GM13976 (cell line): ENCODE measurements around the gene MSN.
A peak's percentile ranks its signal among the peaks of the same experiment; 100 is the strongest.

ENCODE experiments used
- DNase-seq: peaks from one replicate; pipeline ENCODE4 v3.0.0; 2012; ENCODE audit warnings: low spot score
- in situ Hi-C: fragments of 300-500 bp; cut with MboI; formaldehyde crosslinking; loops from one replicate; pipeline ENCODE4 v1.12.0; 2022; ENCODE audit warnings: low sequenced_read_pairs, mixed read lengths, inconsistent platforms; ENCODE audit not compliant: unreplicated experiment
- TF ChIP-seq, protein P1 (sequence below): IDR thresholded peaks from 2 replicates; pipeline ENCODE4 v1.5.1; 2012; ENCODE audit warnings: borderline replicate concordance, mild to moderate bottlenecking; ENCODE audit not compliant: insufficient read depth; ENCODE audit errors: extremely low read depth, missing control alignments, control extremely low read depth

The MSN gene

DNA sequence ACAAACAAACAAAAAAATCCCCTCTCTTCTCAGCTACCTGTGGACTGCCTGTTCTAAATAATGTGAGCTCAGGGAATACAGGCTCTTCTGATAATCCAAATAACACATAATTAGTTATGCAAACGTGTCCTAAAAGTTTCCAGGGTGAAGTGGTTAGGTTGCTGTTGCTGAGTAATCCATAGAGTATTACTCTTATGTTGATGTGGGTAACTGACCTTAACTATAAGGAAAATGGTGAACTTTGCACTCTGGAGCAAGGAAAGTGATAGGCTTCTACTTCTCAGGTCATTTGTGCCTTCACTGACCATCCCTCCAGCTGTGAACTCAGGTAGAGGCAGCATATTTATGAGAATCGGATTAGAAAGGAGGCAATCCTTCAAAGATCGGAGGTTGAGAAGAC is 19.9 kb downstream of the MSN start:
- in situ Hi-C loops, result no loop called here
- DNase-seq, result no peak
- TF ChIP-seq, protein P1, sequence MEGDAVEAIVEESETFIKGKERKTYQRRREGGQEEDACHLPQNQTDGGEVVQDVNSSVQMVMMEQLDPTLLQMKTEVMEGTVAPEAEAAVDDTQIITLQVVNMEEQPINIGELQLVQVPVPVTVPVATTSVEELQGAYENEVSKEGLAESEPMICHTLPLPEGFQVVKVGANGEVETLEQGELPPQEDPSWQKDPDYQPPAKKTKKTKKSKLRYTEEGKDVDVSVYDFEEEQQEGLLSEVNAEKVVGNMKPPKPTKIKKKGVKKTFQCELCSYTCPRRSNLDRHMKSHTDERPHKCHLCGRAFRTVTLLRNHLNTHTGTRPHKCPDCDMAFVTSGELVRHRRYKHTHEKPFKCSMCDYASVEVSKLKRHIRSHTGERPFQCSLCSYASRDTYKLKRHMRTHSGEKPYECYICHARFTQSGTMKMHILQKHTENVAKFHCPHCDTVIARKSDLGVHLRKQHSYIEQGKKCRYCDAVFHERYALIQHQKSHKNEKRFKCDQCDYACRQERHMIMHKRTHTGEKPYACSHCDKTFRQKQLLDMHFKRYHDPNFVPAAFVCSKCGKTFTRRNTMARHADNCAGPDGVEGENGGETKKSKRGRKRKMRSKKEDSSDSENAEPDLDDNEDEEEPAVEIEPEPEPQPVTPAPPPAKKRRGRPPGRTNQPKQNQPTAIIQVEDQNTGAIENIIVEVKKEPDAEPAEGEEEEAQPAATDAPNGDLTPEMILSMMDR, result no peak

DNA sequence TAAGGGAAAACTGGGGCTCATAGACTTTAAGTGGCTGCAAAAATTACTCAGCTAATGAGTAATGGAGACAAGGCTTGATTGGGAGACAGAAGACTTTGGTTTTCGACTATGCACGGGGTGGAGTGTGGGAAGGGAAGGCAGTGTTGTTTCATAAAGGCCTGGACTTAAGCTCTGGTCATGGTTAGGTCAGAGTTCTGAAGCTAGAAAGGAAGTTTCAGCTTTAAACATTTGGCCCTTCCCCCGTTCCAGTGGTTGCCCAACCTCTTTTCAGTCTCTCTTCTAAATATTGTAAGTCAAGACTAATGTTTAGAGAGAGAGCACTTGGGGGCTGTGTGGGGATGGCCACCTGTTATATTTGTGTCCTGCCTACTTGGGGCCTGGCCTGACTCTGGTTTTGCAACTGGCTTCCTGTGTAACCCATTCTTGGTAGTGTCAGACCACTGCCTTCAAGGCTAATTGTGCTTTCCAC is 21.0 kb downstream of the MSN start:
- peak; percentile 52 for DNase-seq
- in situ Hi-C loops, result no loop called here
- TF ChIP-seq, protein P1, result no peak

DNA sequence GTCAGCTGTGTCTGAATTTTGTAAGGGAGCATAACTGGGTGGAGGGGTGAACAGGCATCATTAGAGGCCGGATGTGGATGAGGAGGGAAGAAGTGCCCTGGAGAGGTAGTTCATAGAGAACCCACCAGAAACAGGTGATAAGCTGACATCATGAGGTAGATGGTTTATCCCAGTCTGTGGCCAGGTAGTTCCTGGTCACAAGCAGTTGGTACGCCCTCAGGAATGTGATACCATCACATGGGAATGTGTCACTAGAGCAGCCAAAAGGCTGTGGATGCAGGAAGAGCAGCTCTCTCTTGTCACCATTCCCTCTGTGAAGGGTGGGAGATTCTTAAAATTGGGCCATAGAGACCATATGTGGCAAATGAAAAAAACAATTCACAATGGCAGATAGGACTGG is 21.9 kb downstream of the MSN start:
- in situ Hi-C loops, result no loop called here
- no peak for DNase-seq
- TF ChIP-seq, protein P1, result no peak

DNA sequence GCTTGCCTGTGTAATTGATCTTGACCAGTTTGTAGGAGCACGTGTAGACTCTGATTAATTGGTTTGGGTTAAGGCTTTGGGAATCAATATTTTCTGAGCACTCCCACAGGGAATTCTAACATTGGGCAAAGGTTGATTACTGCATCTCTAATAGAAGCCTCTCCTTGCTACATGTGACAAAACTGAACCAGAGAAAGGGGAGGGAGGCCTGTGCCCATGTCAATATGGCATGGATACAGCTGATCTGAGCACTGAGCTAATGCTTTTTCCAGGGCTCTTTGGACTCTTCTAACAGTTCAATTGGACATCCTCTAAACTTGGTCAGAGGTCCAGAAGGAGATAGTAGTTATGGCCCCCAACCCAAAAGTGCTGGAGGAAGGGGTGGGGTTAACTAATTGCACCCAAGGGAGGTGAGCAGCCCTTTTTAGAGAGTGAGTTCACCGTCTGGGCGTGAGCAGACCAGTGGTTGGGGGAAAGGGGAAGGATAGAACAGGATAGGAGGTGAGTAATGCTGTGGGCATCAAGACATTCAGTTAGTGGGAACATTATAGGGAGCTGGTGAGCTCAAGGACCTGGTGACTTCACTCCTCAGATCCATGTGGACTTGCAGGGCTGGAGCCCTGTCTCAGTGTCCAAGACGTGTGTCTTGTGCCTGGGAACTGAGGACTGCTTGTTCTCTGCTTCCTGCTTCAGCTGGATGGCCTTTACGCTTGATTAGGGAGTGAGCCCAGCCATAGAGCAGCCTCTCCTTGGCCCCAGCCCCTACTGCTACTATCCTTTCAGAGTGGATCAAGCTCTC is 22.8 kb downstream of the MSN start:
- TF ChIP-seq, protein P1, result no peak
- in situ Hi-C loops, result no loop called here
- no peak for DNase-seq

DNA sequence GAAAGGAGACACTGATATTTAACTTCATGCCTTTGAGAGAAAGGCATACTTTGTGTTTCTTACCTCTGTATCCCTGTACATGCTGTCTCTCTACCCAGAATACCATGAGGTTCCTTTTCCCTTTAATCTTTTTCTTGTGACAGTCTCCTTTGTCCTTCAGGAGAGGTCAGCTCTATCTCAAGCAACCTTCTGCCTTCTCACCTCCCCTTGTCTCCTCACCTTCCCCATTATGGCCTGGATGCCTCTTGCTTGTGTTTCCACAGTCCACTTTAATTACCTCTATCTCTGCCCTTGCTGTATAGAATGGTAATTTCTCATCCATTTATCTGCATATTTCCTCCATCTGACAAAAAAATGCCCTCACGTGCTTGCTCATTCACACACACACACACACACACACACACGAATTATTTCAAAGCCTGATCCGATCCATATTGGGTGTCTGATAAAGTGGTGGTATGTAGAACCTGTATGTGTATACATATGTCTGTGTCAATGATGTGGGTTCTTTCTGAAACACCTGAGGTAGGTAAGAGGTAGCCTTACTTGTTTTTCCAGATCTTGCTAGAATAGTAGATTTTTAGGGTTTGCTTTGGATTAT is 28.5 kb downstream of the MSN start:
- DNase-seq, result no peak
- in situ Hi-C loops, result no loop called here
- TF ChIP-seq, protein P1, result no peak

DNA sequence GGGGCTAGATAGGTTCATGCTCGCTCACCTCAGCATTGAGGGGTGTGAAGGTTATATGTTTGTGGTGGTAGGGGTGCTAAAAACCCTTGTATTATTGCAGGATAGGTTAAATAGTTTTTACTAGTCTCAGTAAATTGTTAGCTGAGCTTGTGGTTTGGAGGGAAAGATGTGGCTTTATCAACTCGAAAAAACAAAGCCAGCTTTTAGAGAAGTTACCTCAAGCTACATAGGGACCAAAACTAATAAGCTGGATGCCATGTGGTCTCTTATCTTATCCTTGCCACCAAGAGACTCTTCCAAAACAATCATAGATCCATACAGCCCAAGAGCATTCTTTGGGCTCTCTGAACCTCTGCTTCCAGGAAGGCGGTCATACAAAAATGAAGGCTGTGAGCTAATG is 29.2 kb downstream of the MSN start:
- TF ChIP-seq, protein P1, result no peak
- no peak for DNase-seq
- in situ Hi-C loops, result no loop called here
